ENCODE measurements around the gene IGFL1.
A peak's percentile ranks its signal among the peaks of the same experiment; 100 is the strongest.
"Not testable (repeated sequence)": the region's sequence is repeated elsewhere in the genome, so short reads cannot be mapped to it uniquely, and the experiment has no call there.

The IGFL1 gene

DNA sequence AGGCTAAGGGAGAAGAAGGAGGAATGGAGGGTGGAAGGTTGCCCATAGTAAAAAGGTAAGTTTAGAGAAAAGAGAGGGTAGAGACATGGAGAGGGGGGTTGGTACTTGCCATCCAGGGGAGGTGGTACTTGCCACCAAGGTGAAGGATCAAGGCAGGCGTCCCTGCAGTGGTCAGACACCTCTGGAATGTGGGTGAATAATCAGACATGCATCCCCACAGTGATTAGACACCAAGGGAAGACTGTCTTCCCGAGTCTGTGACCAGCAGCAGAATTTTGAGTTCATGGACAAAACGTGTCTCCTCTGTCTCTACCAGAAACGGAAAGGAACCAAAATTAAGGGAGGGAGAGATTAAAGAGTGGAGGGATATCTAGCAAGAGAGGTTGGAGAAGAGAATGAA lies 27.1 kb upstream of the IGFL1 start:
- DNase-seq (ENCODE audit: low spot score): no peak

DNA sequence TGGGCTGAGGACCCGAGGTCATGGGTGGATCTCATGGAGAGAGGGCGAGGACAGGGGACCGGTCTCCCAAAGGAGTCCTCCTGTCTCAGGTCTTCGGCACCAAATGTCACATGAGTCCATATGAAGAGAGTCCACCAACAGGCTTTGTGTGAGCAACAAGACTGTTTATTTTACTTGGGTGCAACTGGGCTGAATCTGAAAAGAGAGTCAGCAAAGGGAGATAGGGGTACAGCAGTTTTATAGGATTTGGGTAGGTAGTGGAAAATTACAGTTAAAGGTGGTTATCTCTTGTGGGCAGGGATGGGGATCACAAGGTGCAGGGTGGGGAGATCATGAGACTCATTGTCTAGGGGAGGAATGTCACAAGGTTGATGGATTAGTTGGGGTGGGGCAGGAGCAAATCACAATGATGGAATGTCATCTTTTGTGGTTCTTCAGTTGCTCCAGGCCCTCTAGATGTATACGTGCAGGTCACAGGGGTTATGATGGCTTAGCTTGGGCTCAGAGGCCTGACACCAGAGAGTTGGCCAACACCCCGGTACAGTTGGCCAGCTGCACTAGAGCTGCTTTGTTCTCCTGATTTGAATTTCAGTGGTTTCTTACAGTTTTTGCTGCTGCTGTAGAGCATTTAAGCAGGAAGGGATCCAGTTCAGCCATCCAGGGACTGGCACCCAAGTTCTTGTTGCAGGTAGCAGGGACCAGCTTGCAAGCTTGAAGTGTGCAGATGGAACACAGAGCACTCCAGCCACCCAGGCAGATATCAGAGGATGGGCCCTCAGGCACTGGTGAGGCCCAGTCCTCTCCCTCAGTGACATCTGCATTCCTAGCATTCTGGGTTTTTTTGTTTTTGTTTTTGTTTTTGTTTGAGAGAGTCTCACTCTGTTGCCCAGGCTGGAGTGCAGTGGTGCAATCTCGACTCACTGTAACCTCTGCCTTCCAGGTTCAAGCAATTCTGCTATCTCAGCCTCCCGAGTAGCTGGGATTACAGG lies 26.4 kb upstream of the IGFL1 start:
- no peak for DNase-seq (ENCODE audit: low spot score)

DNA sequence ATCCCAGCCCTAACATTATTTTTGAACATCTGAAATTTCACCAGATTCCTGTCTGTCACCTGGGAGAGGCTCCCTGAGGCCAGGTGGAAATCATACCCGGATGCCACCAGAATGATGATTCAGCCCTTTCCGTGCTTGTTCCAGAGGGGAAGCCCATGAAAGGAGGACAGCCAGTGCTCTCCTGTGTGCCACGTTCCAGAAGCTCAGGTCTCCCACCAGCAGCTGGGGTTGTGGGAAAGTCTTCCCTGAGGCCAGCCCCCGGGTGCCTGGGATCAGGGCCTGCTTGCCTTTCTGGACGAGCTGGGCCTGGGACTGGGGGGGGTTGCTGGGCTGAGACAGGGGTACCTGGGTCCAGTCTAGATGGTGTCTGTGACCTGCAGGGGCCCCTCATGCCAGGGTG lies 25.5 kb upstream of the IGFL1 start:
- no peak for DNase-seq (ENCODE audit: low spot score)

DNA sequence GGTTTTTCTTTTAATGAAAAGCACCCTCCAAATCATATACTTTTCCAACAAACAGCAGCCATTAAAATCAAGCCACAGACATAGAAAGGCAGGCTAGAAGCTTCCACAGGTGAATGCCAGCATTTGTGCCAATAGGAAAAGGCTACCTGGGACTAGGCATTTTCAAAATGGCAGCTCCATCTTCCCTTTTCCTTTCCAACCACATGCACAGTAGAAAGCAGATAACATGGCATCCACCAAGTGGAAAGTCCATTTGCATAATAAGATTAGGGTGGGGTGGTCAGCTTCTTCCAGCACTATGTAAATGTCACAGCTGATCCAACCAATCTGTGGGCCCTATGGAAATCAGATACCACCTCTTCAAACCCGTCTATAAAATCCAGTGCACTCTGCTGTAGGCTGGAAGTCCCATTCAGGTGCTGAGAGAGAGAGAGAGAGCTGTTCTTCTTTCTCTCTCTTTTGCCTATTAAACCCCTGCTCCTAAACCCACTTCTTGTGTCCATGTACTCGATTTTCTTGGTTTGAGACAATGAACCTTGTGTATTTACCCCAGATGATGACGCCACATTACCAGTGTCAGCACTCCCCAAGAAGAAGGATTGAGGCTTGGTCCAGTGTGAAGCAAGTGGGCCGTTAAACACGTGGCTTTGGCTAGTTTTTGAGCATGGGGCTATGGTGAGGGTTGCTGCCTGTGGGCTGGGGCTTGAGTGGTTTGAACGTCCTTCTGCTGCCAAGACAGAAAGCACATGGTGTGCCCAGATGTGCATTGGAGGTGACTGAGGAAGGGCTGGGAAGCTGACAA lies 24.2 kb upstream of the IGFL1 start:
- no peak for DNase-seq (ENCODE audit: low spot score)

DNA sequence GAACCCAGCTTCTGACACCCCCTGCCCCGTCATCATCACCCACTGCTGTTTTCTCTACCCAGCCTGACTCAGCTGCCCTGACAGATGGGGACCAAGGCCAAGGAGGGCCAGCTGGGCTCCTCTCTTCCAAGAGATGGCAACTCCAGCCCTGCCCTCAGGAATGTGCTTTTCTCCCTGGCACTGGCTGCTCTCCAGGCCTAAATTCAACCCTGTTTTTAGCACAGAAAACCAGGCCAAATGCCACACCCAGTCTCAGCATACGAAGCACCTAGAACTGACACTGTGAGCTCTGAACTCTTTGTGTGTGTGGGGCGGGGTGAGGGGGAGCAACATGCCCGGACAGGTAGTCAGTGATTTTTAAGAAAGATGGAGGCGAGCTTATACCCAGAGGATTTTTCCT lies 23.4 kb upstream of the IGFL1 start:
- no peak for DNase-seq (ENCODE audit: low spot score)

DNA sequence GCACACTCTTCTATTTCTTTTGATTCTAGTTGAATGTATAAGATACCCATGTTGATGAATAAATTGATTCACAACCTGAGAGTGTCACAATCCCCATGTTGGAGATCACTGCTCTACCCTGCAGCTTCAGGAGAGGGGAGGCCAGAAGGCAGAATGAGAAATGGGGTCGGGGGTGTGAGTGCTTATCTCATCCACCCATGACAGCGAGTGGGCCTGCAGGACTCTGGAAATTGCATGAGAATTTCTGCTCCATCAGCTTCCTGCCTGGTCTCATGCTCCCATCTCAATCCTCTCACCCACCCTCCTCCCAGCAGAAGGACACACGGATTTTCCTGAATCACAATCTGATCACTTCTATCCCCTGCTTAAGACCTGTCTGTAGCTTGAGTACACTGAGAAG lies 22.9 kb upstream of the IGFL1 start:
- no peak for DNase-seq (ENCODE audit: low spot score)

DNA sequence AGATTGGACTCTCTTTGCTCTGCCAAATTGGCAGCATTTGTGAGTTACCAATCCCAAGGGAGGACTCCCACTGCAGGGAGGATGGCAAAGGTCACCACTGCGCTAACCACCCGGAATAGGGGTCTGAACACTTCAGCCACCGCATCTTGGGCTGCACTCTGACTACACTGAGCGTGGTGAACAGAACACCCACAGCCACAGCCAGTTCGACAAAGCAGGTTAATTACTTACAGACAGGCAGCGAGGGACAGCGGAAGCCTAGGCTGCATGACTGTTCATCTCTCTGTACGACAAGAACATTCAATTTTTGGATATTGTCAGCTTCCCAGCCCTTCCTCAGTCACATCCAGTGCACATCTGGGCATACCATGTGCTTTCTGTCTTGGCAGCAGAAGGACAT lies 21.7 kb upstream of the IGFL1 start:
- DNase-seq (ENCODE audit: low spot score): not testable (repeated sequence)

DNA sequence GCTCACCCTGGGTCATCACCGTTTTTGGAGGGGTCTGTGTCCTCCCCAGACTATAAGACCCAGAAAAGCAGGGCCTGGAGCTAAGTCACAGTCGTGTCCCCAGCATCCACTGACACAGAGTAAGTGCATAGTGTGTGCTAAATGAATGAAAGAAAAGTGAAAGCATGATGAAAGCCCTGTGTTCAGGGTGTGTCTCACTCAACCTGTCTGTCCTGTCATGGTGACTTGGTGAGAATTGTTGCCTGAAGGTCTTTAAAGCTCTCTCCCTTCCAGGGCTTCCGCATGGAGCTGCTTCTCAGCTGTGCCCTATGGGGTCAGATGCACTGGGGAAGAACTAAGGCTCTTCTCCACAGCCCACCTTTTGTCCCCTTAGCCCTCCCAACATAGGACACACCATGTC lies 20.5 kb upstream of the IGFL1 start:
- no peak for DNase-seq (ENCODE audit: low spot score)

DNA sequence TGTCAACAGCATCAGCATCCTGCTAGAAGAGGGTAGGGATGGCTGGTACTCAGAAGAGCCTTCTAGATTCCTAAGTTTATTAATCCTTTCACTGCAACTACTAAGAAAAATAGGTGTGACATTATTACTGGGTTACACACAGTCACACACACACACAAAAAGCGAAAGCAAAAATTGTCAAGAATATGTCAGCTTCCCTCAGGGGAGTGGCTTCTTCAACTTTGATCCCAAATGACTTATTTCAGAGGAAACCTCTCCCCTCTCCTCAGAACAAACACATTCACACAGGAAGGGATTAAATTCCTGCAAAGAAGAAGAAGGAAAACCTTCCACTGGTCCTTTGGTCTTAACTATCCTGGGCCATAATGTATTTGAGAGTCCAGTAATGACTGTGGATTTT lies 20.1 kb upstream of the IGFL1 start:
- no peak for DNase-seq (ENCODE audit: low spot score)

DNA sequence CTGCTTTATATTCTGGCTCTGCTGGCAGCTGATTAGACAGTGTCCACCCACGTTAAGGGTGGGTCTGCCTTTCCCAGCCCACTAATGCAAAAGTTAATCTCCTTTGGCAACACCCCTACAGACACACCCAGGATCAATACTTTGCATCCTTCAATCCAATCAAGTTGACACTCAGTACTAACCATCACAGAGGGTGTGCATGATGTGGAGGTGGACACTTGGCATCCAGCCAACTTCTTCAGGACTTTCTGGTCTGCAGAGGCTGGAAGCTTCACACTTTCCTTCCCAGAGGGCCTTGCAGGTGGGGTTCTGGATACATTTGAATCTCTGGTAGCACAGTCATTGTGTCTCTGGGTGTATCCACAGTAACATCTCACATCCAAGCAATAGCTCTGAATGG lies 18.9 kb upstream of the IGFL1 start:
- no peak for DNase-seq (ENCODE audit: low spot score)

DNA sequence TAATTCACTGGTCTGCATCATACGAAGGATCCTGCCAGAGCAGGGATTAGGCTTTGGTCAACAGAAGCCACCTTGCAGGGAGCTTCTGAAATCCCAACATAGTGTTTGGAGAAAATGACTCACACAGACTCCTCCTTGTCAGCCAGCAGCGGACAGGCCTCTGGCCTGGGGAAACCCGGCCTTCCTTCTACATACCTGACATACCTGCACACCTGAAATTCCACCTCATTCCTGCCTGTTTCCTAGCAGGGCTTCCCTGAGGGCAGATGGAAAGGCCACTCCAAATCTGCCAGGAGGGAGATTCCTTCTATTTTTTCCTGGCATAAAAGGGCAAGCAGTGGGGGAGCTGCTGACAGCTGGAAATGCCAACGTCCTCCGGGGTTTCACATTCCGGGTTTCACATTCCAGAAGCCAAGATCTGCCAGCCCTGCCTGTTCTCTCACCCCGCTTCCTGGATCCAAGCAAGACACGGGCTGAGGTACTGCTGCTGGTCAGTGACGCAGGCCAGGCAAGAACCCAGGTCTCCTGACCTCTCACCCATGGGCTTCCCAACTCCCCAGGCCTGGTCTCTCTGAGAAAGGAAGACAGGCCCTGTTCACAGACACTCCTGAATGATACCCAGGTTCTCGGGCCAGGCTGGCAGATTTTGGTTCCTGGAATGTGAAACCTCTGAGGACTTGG lies 18.2 kb upstream of the IGFL1 start:
- DNase-seq (ENCODE audit: low spot score): no peak

DNA sequence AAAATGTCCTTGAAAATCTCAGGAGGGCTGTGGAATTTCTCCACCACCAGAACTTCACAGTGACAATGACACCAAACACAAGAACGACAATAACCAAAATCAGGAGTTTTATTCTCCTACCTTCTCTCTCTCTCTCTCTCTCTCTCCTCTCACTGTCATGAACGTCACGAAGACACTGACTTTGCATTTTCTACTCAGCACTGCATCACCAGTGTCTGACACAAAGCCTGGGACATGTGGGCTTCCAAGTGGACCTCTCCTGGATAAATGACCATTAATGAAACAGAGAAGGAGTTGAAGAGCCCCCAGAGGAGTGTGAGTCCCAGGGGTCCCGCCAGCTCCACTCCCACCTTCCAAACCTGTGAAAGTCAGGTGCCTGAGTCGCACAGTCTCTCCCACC lies 16.9 kb upstream of the IGFL1 start:
- not testable (repeated sequence) for DNase-seq (ENCODE audit: low spot score)

DNA sequence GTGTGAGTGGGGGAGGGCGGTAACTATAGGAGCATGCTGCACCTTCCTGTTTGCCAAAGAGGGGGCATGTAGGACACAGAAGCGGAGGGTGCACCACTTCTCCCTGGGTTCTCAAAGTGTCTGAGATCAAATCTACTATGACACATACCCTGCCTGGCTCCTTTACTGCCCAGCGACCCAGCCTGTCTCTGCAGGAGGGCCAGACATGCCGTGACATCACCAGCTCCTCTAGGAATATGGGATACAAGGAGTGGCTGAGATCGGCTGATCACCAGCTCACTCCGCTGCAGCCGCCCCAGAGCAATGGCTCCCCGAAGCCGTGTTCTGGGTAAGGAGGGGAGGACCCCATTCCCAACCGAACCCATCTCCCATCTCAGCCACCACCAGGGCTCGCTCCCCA lies 16.4 kb upstream of the IGFL1 start:
- no peak for DNase-seq (ENCODE audit: low spot score)

DNA sequence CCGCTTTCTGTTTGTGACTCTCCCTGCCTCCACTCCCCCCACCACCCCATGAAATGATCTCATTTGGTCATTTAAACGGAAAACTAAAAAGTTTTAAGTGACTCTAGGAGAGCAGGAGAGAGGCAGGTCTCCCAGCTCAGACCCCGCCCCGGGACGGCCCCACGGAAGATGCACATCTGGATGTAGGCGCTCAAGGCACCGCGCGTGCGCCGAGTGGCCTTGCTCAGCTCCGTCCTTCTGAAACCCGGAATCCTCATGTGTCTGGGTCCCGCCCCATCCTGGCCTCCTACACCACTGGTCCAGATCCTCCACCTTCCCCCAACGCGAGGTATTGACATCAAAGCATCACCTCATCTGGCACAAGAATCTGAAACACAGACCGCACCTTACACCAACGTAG lies 15.7 kb upstream of the IGFL1 start:
- no peak for DNase-seq (ENCODE audit: low spot score)

DNA sequence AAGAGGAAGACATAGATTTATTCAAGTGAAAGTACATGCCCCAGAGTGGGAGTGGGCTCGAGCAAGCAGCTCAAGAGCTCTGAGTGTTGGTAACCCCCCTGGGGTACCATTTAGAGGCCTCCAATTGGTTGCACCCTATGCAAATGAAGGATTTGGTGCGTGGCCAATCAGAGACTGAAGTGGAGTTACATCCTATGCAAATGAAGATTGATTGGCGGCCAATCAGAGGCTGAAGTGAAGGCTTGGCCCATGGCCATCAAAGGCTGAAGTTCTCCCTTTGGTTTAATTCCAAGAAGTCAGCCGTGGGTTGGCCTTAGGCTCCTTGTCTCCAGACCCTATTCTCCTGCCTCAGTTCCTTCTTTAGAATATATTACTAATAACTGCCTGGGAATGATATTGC lies 12.9 kb upstream of the IGFL1 start:
- no peak for DNase-seq (ENCODE audit: low spot score)

DNA sequence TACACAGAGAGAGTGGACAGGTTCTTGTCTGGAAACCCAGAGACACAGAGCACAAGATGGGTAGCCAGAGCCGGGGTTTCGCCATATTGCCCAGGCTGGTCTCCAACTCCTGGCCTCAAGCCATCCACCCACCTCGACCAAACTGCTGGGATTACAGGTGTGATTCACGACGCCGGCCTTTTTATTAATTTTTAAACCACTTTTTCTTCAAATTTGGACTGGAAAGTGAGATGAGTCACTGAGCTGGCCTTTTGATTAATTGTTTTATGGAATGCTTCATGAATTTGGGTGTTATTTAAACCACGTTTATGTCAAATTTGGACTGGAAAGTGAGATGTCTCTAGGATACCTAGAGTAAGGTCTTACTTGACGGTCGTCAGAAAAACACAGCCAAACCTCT lies 12.1 kb upstream of the IGFL1 start:
- DNase-seq (ENCODE audit: low spot score): no peak

DNA sequence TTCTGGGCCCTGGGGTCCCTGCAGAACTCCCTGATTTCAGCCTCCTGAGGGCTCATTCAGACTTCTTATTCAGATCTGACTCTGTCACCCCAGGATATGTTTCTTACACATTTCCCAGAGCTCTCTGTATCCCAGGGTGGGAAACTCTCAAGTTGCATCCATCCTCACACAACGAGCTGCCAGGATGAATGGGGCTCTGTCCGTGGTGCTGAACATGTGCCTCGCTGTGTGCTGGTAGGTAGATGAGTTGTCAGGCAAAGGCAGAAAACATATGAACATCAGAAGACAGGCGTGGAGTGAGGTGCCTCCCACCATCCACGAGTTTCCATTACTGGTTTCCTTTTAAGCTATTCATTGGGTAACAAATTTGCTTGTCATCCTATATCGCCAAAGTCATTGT lies 11.4 kb upstream of the IGFL1 start:
- no peak for DNase-seq (ENCODE audit: low spot score)

DNA sequence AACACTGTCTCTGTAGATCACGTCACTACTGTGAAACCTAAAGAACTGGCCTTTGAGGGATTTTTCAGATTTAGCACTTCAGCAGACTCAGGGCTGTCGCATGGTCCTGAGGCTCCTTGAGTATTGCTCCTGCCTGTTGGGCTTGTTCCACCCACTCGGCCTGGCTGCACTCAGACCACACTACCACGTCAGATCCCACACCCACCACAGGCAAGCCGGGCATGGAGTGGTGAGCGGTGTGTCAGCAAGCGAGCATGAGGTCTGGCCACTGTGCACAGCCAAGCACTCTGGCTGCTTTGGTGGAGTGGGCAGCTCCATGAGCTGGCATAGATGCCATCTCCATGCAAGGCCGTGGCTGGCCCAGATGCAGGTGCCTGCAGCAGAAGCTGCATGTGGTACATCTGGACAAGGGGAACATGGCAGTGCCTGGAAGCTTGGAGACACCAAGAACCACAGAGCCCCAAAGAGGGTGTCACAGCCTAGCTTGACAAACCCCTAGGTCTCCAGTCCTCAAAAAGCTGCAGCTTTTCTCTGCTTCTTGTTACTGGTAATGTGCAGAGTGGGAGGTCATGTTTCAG lies 9.4 kb upstream of the IGFL1 start:
- DNase-seq (ENCODE audit: low spot score): no peak

DNA sequence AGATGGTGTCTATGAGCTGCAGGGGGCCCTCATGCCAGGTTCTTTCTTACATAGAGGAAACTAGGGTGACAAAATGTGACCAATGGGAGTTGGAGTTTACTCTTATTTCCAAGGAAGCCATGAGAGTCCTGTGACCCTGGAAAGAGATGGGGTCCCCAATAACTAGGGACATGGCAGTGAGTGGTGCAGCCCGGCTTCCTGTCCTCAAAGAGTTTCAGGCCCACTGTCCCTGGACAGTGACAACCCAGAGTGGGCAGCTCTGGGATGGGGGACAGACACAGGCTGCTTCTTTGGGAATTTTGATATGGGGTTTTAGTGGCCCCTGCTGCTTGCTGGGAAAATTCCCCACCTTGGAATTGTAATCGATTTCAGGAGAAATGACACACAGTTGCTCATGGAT lies 8.4 kb upstream of the IGFL1 start:
- DNase-seq (ENCODE audit: low spot score): no peak

DNA sequence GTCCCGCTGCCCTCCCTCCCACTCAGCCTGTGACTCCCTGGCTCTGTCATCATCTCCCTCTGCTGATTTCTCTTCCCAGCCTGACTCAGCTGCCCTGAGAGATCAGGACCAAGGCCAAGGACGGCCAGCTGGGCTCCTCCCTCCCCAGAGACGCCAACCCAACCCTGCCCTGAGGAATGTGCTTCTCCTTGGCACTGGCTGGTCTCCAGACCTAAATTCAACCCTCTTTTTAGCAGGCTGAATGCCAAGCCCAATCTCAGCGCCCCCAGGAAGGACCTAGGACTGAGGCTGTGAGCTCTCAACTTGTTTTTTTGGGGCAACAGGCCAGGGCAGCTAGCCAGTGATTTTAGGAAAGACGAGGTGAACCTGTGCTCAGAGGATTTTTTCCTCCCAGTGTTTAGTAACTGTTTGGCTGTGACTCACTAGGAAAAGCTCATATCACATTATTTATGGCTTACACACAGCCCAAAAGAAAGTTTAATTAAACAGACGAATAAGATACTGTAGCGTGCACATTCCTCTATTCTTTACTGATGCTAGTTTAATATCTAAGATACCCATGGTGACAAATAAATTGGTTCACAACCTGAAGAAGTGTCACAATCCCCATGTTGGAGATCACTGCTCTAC lies 7.4 kb upstream of the IGFL1 start:
- DNase-seq (ENCODE audit: low spot score): peak; percentile 65

DNA sequence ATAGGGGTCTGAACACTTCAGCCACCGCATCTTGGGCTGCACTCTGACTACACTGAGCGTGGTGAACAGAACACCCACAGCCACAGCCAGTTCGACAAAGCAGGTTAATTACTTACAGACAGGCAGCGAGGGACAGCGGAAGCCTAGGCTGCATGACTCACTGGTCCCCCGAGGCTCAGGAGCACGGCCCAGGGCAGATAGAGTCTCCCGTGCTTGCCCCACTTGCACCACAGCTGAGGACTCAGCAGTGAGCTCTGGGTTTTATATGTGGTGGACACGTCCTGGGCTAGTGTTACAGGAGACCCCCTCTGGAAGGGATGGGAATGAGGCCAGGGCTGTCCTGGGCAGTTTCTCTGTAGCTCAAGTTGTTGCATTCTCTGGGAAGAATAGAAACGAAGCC lies 5.8 kb upstream of the IGFL1 start:
- not testable (repeated sequence) for DNase-seq (ENCODE audit: low spot score)

DNA sequence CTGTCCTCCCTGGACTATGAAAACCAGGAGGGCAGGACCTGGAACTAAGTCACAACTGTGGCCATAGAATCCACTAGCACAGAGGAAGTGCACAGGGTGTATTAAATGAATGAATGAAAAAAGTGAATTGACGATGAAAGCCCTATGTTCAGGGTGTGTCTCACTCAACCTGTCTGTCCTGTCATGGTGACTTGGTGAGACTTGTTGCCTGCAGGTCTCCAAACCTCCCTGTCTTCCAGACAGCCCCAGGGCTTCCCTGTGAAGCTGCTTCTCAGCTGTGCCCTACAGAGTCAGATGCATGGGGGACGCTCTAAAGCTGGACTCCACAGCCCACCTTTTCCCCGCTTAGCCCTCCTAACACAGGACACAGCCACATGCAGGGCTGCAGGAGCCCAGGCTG lies 4.8 kb upstream of the IGFL1 start:
- DNase-seq (ENCODE audit: low spot score): no peak
